A673 (cell line): ENCODE measurements around the gene TMSB4X. TPM values are rescaled to one million over a fixed set of nuclear protein-coding genes. Genes with fewer than 3 reads are reported as not detected.
"Not testable (repeated sequence)": the region's sequence is repeated elsewhere in the genome, so short reads cannot be mapped to it uniquely, and the experiment has no call there.

Source experiments
- BruUV-seq: library from RNA; stranded (reverse); fragments of 400-500 nt; replicated peaks from 2 replicates; lab custom pipeline; 2021; lab: Mats Ljungman, UMichigan
- CTCF ChIA-PET: fragments of 300-600 bp; sonication (Branson Sonifier 250); formaldehyde crosslinking; loops from one replicate; lab custom pipeline; 2022; ENCODE audit warnings: antibody characterized with exemption; lab: Charles Lee
- POLR2A ChIA-PET: fragments of 300-600 bp; sonication (Branson Sonifier 250); formaldehyde crosslinking; loops from one replicate; lab custom pipeline; 2022; ENCODE audit warnings: antibody characterized with exemption; ENCODE audit not compliant: low non-redundant PET; lab: Charles Lee
- DNase-seq: peaks from one replicate; pipeline ENCODE4 v3.0.0-alpha.2; 2015; ENCODE audit warnings: low spot score
- H3K27ac ChIP-seq: fragments of 200-600 bp; sonication (generic); 2 replicates; pipeline ENCODE4 v1.5.1; 2016; ENCODE audit warnings: mixed run types, low read depth, mild to moderate bottlenecking, mixed read lengths, antibody characterized with exemption, low read length; ENCODE audit not compliant: poor library complexity, severe bottlenecking
- H3K27me3 ChIP-seq: fragments of 200-600 bp; sonication (generic); replicated peaks from 2 replicates; pipeline ENCODE4 v1.6.1; 2017; ENCODE audit warnings: mixed run types, low read depth, mild to moderate bottlenecking, mixed read lengths, antibody characterized with exemption, low read length; ENCODE audit not compliant: insufficient read depth, poor library complexity
- H3K36me3 ChIP-seq: fragments of 200-600 bp; sonication (generic); 2 replicates; pipeline ENCODE4 v1.6.1; 2016; ENCODE audit warnings: mixed run types, mild to moderate bottlenecking, mixed read lengths, antibody characterized with exemption, low read length; ENCODE audit not compliant: insufficient read depth, poor library complexity, severe bottlenecking
- H3K4me1 ChIP-seq: fragments of 200-600 bp; sonication (generic); 2 replicates; pipeline ENCODE4 v1.6.1; 2017; ENCODE audit warnings: mixed run types, mild to moderate bottlenecking, mixed read lengths, antibody characterized with exemption, low read length; ENCODE audit not compliant: insufficient read depth, poor library complexity, severe bottlenecking
- H3K4me3 ChIP-seq: fragments of 200-600 bp; sonication (generic); 2 replicates; pipeline ENCODE4 v1.5.1; 2016; ENCODE audit warnings: low read depth, mixed run types, mild to moderate bottlenecking, mixed read lengths, low read length; ENCODE audit not compliant: poor library complexity, severe bottlenecking
- H3K9me3 ChIP-seq: fragments of 200-600 bp; sonication (generic); 2 replicates; pipeline ENCODE4 v1.6.1; 2016; ENCODE audit warnings: mixed run types, low read depth, mild to moderate bottlenecking, mixed read lengths, antibody characterized with exemption, low read length; ENCODE audit not compliant: poor library complexity, severe bottlenecking
- CTCF ChIP-seq: fragments of 300-800, 200-600 bp; sonication (generic); conservative IDR thresholded peaks from 2 replicates; pipeline ENCODE4 v1.5.1; 2017; ENCODE audit warnings: low read depth, mild to moderate bottlenecking, antibody characterized with exemption, low read length, moderate library complexity, mixed read lengths
- EZH2 ChIP-seq: fragments of 200-600 bp; sonication (generic); IDR thresholded peaks from 2 replicates; pipeline ENCODE4 v1.6.1; 2017; ENCODE audit warnings: borderline replicate concordance, low read depth, mild to moderate bottlenecking, mixed read lengths, antibody characterized with exemption, low read length; ENCODE audit not compliant: poor library complexity, severe bottlenecking
- intact Hi-C: fragments of 100-400 bp; cut with micrococcal nuclease; formaldehyde crosslinking; loops from one replicate; pipeline ENCODE4 v1.10.0; 2022; ENCODE audit not compliant: unreplicated experiment
- total RNA-seq: library from RNA; stranded (reverse); gene quantifications from 2 replicates; pipeline ENCODE4 v1.2.3, GENCODE V29; 2021

The TMSB4X gene
- total RNA-seq, 1 experiment from 2014 or later = 1,093 TPM

GRCh38 chrX:12978205-12979025 is 3.5 kb downstream of the TMSB4X start:
- no peaks in the 10 kb centered on the region for H3K27me3 ChIP-seq
- intact Hi-C loops = loop anchor here (10.0 kb wide), 2 partner anchors 246 to 666 kb away; no protein-coding TSS in a partner anchor
- H3K9me3 ChIP-seq = no peaks in the 10 kb centered on the region
- DNase-seq = peak; percentile 15
- no peak overlapping the region for H3K27ac ChIP-seq
- no peaks in the 10 kb centered on the region for H3K4me1 ChIP-seq
- ChIA-PET POLR2A (interaction anchor here (0.6 kb wide), 1 partner anchor 67 kb away, joined by 4 read pairs; no protein-coding TSS in a partner anchor), CTCF (no interaction called here)
- no peak for TF ChIP-seq EZH2
- TF ChIP-seq CTCF = no peak
- no TSS peak for BruUV-seq
- peaks cover 6% of the 10 kb centered on the region for H3K36me3 ChIP-seq
- no peak overlapping the region for H3K4me3 ChIP-seq

GRCh38 chrX:12979026-12979607 is 4.2 kb downstream of the TMSB4X start:
- CTCF ChIA-PET = no interaction called here
- Histone ChIP-seq H3K36me3 (peaks cover 6% of the 10 kb centered on the region), H3K27me3 (no peaks in the 10 kb centered on the region), H3K4me3 (no peak overlapping the region), H3K4me1 (no peaks in the 10 kb centered on the region), H3K27ac (no peak overlapping the region), H3K9me3 (no peaks in the 10 kb centered on the region)
- TF ChIP-seq CTCF = no peak
- no peak for TF ChIP-seq EZH2
- intact Hi-C loops = loop anchor here (10.0 kb wide), 2 partner anchors 246 to 666 kb away; no protein-coding TSS in a partner anchor
- BruUV-seq = no TSS peak
- no peak for DNase-seq
- POLR2A ChIA-PET = no interaction called here

GRCh38 chrX:12979616-12980015 is 4.7 kb downstream of the TMSB4X start:
- no peaks in the 10 kb centered on the region for H3K9me3 ChIP-seq
- TF ChIP-seq CTCF (no peak), EZH2 (no peak)
- H3K4me1 ChIP-seq = no peaks in the 10 kb centered on the region
- intact Hi-C loops = loop anchor here (10.0 kb wide), 2 partner anchors 245 to 665 kb away; no protein-coding TSS in a partner anchor
- no peak for DNase-seq
- POLR2A ChIA-PET = no interaction called here
- CTCF ChIA-PET = no interaction called here
- no peak overlapping the region for H3K4me3 ChIP-seq
- no TSS peak for BruUV-seq
- H3K27ac ChIP-seq = no peak overlapping the region
- H3K27me3 ChIP-seq = no peaks in the 10 kb centered on the region
- peaks cover 6% of the 10 kb centered on the region for H3K36me3 ChIP-seq

- POLR2A ChIA-PET = interaction anchor here (0.8 kb wide), 1 partner anchor 667 kb away, joined by 8 read pairs; no protein-coding TSS in a partner anchor
- H3K4me3 ChIP-seq, H3K27me3 ChIP-seq, H3K36me3 ChIP-seq, CTCF ChIA-PET, H3K4me1 ChIP-seq, BruUV-seq, H3K27ac ChIP-seq, DNase-seq, intact Hi-C loops, H3K9me3 ChIP-seq: not testable (repeated sequence)
Measured at GRCh38 chrX:12980039-12980438, 5.1 kb downstream of the TMSB4X start.
